Epidermal melanocyte (primary cell): ENCODE data around the gene CAPSL.
A peak's percentile ranks its signal among the peaks of the same experiment; 100 is the strongest.
"Not testable (repeated sequence)": the region's sequence is repeated elsewhere in the genome, so short reads cannot be mapped to it uniquely, and the experiment has no call there.

Experiments used
- DNase-seq: peaks from one replicate; pipeline ENCODE4 v3.0.0; 2011; ENCODE audit warnings: low spot score; ENCODE audit not compliant: insufficient read length

CAPSL gene

DNA sequence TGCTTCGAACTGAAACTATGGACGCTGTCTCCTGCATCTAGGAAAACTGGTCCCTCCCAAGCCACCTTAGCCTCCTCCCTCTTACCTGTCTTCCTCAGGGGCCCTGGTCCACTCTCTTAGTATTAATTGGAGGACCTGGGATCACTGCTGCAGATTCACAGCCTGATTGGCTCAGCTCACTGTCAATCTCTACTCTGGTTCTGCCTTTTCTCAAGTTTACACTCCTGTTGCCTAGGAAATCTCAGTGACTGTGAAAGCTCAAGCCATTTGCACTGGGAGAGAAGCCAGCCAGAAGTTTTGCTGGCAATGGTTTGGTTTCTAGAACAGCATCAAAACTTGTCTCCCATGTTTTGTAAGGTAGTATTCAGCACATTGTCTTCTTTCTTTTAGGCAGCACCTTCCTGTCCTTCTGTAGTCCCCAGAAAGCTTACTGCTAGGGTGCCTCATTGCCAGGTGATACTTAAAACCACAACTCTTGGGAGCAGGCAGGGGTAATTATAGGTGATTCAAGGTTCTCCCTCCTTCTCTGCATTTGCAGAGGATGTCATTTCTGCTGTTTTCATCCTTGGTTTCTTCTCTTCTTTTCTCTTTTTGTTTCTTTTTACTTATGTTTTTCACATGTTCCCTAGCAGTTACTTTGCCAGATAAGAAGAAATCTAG lies at the start of gene CAPSL:
TSS of gene CAPSL (minus strand) at position 55 of the 660 bp plus-strand sequence. CDS start 17,502 bp downstream, outside the sequence.
- DNase-seq, result no peak

GRCh38 chr5:35987776-35988175 lies 49.4 kb upstream of the CAPSL start:
- no peak for DNase-seq

DNA sequence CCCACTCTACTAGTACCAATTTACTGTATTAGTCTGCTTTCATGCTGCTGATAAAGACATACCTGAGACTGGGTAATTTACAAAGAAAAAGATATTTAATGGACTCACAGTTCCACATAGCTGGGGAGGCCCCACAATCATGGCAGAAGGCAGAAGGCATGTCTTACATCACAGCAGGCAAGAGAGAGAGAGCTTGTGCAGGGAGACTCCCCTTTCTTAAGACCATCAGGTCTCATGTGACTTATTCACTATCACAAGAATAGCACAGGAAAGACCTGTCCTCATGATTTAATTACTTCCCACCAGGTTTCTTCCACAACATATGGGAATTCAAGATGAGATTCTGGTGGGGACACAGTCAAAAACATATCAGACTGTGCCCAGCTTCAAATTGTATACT lies 41.3 kb upstream of the CAPSL start:
- no peak for DNase-seq

DNA sequence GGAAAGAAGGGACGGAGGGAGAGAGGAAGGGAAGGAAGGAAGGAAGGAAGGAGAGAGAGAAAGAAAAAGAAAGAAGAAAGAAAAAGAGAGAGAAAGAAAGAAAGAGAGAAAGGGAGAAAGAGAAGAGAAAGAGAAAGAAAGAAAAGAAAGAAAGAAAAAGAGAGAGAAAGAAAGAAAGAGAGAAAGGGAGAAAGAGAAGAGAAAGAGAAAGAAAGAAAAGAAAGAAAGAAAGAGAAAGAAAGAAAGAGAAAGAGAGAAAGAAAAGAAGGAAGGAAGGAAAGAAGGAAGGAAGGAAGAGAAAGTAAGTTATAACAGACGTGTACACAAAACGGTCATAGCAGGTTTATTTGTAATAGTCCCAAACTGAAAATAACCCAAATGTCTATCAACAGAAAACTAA lies 38.4 kb upstream of the CAPSL start:
- not testable (repeated sequence) for DNase-seq

GRCh38 chr5:35974570-35974969 lies 36.1 kb upstream of the CAPSL start:
- DNase-seq, result no peak

DNA sequence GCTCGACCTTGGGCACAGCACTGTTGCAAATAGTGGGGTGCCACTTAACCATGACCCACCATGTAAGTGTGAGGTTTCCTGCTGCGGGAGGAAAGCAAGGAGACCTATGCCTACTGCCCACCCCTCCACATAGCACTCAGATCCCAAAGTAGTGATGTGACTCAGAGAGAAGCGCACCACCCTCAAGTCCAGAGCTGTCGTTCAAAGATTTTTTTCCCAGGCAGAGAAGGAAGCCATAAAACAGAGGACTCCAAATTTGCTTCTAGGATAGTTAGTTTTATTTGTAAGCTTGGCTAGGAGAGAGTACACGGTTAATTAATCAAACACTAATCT lies 33.4 kb upstream of the CAPSL start:
- no peak for DNase-seq

DNA sequence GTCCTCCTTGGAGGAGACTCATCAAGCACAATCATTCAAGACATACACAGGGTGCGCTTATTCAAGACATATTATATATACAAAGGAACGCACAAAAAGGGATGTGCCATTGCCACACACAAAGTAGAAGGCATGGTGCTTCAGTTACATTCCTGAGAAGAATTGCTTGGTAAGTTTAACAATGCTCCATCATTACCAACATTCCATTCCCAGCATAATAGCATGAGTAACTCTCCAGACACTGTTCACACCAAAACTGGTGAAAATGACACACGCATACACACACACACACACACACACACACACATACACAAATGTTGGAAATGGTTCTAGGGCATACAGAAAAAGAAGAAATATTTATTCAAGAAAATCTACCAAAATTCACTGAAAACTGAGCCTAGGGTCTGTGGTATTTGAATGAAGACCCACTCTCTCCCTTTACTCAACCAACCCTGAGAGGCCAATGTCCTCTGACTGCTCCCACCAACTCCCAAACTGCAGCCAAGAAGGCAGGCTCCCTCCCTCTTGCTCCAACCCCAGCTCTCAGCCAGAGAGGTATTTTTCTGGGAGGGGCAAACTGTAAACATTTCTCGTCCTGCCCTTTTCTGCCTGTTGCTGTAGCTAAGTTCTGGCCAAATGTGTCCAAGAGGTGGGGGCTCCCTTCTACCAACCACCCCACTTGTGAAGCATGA lies 32.9 kb upstream of the CAPSL start:
- no peak for DNase-seq

DNA sequence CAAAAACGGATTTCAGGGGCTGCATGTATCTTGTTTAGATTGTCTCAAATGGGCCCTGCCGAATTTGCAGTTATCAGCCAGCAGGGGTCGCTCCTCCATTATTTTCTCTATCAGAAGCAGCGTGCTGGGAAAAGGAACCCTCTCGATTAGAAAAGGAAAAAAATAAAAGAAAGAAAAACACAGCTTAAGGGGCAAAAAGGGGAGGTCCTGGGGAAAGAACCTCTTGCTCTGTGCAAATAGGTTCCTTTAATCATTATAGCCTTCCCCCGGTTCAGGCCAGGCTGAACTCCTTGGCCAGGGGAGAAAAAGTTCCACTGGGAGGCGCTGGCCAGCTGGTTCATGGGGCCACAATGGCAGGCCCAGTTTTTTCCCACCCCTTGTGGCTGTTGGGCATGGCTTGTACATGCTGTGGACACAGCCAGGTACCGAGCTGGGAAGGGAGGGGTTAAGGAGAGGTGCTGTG lies 25.0 kb upstream of the CAPSL start:
- no peak for DNase-seq

DNA sequence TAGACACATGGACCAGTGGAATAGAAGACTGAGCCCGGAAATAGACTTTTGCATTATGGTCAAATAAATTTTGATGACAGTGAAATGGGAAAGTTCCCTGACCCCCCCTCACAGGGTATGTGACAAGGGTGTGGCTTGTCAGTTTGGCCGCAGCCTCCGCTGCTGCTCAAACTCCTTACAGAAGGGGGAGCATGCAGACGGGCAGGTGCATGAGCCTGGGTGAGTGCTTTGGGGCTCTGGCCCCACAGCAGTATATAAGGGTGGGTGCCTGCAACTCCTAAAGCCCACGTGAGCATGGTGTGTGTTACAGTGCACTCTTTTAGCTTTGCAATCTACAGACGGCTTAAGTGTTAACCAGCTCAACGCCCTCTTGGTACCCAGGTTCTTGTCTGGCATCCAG lies 21.9 kb upstream of the CAPSL start:
- no peak for DNase-seq

- DNase-seq, result no peak
Observed at GRCh38 chr5:35956429-35956828, 18.0 kb upstream of the CAPSL start.

GRCh38 chr5:35954175-35954574 lies 15.8 kb upstream of the CAPSL start:
- DNase-seq, result no peak

GRCh38 chr5:35947085-35947484 lies 8.7 kb upstream of the CAPSL start:
- no peak for DNase-seq

- DNase-seq, result no peak
Observed at GRCh38 chr5:35939639-35940038, 1.2 kb upstream of the CAPSL start.

- DNase-seq, result peak; percentile 28
Observed at GRCh38 chr5:35926389-35927051, 11.9 kb downstream of the CAPSL start.

DNA sequence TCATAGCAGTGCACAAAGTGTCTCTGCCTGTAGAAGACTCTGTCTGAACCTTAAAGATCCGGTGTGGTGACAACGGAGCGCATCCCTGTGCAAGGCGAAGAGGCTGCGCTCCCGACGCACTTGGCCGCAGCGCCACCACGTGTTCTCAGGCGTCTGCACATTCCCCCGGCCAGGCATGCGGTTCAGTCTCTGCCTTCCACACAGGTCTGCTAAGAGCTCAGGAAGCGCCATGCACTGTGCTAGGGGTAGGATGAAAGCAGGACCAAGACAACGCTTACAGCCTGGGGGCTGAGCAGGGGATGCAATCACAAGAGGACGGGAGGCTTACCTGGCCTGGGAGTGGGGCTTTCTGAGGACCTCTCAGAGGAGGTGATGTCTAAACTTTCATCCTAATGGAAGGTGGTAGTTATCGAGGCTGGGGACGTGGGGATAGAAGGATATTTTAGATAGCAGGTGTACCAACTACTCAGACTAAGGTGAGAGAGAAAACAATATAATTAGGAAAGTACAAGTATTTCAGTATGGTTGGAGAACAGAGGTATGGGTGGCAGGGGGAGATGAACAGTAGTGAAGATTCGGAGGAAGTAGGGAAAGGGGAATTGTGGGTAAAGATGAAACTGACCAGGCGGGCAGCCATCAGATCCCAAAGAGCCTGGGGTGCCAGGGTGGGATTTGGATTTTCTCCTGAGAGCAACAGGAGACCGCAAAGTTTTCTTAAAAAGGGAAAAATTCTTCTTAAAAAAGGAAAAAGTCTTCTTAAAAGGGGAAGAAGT lies 13.3 kb downstream of the CAPSL start:
- peak; percentile 41 for DNase-seq

- no peak for DNase-seq
Observed at GRCh38 chr5:35924122-35924949, 14.1 kb downstream of the CAPSL start.

DNA sequence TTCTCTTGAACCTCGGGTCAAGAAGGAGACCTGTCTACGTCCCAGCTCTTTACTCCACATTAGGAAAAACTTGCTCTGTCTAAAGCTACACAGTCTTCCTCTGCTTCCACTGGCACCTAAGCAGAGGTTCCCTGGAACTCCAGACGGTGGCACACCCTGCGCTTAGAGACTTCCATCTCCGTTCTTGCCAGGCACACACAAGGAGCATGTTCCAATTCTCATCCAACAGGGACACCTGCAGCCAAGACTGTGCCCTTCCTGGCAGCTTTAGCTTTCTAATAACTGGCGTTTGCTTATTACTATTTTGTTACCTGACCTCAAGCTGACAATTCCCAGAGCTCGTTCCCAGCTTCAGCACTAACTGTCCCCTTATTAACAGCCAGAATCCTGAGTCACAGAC lies 16.0 kb downstream of the CAPSL start:
- DNase-seq, result no peak

DNA sequence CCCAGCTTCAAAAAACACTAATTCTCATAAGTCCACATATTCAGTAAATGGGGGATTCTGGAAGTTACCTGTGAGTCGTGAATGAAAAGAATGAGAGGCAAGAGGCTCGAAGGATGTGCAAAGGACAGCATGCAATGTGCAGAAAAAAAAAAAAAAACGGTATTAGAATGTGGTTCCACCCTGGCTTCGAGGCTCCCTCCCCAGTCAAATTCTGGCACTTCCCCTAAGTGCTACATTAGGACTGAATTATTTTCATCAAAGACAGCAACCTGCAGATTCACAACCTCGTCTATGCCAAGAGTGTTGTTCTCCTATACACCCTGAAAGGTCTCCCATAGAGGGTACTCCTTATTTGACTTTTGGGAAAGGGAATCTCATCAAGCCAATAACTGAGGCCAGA lies 16.5 kb downstream of the CAPSL start:
- DNase-seq, result no peak

- no peak for DNase-seq
Observed at GRCh38 chr5:35920890-35921289, 17.5 kb downstream of the CAPSL start.

GRCh38 chr5:35919191-35919590 lies 19.2 kb downstream of the CAPSL start:
- peak; percentile 29 for DNase-seq

DNA sequence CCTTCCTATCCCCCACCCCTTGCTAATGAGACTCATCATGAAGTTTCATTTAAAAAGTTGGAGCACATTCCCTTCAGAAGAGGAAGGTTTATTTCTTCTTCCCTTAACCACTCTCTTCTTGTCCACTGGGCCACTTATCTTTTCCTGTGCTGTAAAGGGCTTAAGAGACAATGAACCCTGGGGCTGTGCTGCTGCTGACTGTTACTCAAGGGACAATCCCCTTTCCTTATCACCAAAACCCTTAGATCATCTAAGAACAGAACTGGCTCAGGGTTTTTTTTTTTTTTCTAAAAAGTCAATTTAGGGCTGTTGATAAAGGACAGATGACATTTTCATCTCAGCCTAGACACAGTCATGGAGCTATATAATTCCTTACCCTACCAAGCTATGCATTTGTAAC lies 29.6 kb downstream of the CAPSL start:
- no peak for DNase-seq
